Brain pericyte (primary cell): Measurements from ENCODE around the gene FEN1.

Experiments used
- DNase-seq: peaks from one replicate; pipeline ENCODE4 v3.0.0-alpha.2; 2012; ENCODE audit warnings: low read depth, low spot score

FEN1 gene

GRCh38 chr11:61756452-61757212 is 36.1 kb upstream of the FEN1 start:
- DNase-seq: no peak

GRCh38 chr11:61757213-61757862 is 35.4 kb upstream of the FEN1 start:
- no peak for DNase-seq

GRCh38 chr11:61760946-61761345 is 31.8 kb upstream of the FEN1 start:
- no peak for DNase-seq

GRCh38 chr11:61761440-61762222 is 31.1 kb upstream of the FEN1 start:
- DNase-seq: no peak

DNA sequence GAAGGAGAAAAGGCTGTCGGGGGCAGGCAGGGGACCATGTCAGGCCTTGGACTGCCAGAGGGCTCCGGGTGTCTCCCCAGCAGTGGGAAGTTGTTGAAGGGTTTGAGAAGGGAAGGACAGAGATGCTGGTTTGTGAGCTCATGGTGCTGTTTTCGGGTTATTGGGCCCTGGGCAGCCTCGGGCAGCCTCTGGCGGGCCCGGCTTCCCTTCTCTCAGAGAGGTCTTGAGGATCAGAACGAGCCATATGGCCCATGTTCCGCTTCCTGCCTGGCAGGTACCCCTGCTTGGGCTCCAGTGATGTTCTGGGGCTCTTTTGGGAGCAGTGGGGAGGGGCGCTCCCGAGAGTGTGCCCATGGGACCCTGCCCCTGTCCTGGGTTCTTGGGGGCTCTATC is 30.5 kb upstream of the FEN1 start:
- no peak for DNase-seq

GRCh38 chr11:61762798-61763197 is 29.9 kb upstream of the FEN1 start:
- no peak for DNase-seq

DNA sequence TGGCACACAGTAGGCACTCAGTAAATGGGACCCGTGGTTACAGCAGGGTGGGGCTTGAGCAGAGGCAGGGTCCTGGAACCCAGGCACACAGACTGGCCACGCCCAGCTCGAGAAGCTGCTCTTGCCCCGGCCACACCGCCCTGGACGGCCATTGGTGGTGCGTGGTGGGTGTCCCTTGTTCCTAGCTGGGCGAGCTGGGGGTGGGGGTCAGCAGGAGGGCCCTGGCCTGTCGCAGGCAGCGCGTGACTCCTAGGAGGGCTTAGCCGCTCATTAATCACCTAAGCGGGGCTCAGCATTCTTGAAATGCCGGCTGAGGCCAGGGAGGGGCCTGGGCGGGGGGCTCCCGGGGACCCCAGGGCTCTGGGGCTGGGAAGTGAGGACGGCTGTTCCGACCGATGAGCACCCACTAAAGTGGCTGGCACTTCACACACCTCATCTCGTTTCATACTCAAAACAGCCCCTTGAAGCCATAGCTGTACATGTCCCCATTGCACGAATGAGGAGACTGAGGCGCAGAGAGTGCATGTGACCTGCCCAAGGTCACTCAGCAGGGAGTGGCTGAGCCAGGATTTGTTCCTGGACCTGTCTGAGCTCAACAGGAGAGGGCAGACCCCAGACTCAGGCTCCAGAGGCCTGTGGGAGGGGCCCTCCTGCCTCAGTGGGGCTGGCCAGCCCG is 28.6 kb upstream of the FEN1 start:
- no peak for DNase-seq

DNA sequence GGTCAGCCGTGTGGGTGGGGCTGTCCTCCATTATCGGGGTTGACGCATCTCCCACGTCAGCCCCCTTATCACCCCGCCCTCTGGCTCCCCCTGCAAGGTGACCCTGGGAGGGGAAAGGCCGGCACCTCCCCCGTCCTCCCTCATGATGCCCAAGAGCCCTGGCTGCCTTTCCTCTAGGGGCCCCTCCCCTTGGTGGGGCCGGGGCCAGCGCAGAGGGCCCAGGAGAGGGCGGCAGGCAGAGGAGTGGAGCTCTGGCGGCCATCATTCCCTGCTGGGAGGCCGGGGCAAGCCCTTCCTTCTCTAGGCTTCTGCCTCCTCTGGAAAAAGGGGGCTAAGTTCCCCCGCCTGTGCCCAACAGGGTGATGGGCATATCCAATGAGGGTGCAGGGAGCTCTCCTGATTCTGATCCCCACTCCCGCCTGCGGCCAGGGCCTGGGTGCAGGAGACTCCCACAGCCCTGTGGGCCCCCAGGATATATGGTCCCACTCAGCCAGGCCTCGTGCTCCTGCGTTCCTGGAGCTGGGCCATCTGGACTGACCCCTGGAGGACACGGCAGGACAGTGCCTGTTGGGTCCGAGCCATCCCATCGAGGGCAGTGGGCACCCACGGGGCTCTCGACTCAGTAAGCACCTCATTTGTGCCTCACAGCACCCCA is 28.0 kb upstream of the FEN1 start:
- no peak for DNase-seq

DNA sequence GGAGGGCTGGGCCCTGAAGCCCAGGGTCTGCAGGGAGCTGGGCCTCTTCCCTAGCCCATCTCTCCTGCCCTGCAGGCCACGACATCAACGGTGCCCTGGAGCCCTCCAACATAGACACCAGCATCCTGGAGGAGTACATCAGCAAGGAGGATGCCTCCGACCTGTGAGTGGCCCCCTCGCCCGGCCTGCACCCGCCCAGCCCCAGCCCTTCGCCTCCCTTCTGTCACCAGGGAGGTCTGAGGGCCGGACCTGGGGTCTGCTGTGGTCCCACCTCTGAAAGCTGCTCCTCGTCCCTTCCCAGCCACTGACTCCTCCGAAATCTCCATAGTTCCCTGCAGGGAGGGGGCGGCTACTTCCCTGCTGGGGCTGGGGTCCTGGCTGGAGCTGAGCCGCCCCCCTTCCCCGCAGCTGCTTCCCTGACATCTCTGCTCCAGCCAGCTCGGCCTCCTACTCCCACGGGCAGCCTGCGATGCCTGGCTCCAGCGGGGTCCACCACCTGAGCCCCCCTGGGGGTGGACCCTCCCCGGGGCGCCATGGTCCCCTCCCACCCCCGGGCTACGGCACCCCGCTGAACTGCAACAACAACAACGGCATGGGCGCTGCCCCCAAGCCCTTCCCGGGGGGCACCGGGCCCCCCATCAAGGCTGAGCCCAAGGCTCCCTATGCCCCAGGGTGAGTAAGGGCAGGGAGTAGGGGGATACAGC is 27.0 kb upstream of the FEN1 start:
- DNase-seq: no peak

DNA sequence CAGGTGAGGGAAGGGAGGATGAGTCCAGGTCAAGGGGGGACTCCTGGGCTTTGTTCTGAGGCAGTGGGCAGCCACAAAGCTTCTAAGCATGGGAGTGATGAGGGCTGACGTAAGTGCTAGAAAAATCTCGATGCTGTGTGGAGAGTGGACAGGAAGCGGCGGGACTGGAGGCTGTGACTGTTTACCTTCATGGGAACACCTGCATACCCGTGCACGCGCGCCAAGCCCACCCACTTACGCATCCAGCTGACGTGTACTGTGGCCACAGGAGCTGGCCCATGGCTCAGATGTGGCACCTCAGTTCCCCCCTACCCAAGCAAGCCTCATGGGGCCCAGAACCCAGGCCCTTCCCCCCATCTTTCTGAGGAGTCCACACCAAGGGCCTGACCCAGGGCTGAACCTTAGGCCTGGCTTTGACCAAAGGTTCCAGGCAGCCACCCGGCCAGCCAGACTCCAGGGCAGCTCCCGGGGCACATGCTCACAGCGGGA is 26.3 kb upstream of the FEN1 start:
- DNase-seq: no peak

DNA sequence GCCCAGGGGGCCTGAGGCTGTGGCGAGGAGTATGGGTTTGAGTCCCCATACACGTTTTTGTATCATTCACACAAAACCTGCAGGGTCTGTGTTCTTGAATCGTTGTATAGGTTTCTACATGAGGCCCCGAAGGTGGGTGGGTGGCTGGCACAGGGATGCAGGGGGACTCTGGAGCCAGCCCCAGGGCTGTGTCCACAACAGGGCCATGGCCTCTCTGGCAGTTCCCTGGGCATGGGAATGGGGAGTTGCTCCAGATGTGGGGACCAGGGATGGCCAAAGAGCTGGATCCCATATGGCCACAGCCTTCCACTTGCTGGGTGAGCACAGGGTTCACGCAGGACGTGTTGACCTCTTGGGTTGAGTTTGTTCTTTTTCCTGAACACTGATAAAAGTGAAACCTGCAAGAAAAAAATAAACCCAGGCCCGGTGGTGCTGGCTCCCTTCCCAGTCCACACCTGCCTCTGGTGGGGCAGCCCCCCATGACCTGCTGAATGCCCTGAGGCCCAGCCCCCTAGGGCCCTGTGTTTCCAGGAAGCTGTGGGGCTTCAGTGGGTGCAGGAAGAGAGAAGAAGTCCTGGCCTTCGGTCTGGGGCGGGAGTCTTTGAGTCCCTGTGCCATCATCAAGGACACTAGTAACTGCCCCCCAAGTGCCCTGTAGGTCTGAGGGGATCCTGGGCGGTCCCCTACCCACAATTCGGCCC is 24.2 kb upstream of the FEN1 start:
- no peak for DNase-seq

GRCh38 chr11:61769169-61769920 is 23.4 kb upstream of the FEN1 start:
- DNase-seq: no peak

DNA sequence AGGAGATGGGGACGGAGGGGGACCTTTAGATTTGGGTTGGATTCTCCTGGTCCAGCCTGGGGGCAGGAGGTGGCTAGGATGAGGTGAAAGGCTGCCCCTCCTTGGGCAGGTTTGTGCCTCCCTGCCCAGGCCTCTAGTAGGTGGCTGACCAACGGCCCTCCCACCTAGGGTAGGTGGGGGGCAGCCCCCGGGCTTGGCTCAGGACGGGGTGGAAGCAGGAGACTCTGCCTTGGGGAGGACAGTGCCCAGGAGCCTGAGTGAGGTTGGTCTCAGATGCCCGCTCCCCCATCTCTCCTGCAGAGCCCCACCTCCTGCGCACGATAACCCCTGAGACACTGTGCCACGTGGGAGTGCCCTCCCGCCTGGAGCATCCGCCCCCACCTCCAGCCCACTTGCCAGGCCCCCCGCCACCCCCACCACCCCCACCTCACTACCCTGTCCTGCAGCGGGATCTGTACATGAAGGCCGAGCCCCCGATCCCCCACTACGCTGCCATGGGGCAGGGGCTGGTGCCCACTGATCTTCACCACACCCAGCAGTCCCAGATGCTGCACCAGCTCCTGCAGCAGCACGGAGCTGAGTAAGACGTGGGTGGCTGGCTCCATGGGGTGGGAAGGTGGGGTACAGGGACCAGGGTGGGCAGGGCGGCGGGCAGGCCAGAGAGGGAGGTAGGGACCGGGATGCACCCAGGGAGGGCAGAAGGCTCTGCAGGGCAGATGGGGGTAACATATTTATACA is 22.6 kb upstream of the FEN1 start:
- no peak for DNase-seq

- no peak for DNase-seq
Measured at GRCh38 chr11:61771195-61771894, 21.4 kb upstream of the FEN1 start.

GRCh38 chr11:61771985-61772455 is 20.7 kb upstream of the FEN1 start:
- no peak for DNase-seq

- no peak for DNase-seq
Measured at GRCh38 chr11:61773356-61773755, 19.4 kb upstream of the FEN1 start.

DNA sequence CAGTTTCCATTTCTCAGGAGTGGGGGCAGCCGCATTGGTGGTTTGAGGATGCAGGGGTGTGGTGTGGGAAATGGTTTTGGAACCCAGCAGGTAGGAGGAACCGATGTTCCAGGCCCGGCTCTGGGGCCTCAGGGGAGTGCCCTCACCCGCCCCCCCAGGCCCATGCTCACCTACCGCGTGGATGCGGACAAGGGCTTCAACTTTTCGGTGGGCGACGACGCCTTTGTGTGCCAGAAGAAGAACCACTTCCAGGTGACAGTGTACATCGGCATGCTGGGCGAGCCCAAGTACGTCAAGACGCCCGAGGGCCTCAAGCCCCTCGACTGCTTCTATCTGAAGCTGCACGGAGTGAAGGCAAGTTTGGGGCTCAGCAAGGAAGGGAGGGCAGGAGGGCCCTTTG is 18.9 kb upstream of the FEN1 start:
- DNase-seq: no peak

DNA sequence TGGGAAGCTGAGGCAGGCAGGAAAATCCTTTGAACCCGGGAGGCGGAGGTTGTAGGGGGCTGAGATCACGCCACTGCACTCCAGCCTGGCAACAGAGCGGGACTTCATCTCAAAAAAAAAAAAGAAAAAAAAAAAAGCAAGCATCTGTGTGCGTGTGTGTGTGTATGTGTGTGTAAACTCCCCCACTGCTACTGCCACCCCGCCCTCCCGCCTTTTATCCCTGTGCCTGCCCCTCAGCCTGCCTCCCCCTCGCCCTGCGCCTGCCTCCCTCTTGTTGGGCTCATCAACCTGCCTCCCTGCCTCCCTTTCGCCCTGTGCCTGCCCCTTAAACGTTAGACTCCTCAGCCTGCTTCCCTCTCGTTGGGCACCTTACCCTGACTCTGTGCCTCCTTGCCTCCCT is 18.3 kb upstream of the FEN1 start:
- DNase-seq: no peak
